Neural progenitor cell (in vitro differentiated cells): ENCODE measurements around the gene CIAPIN1. TPM values are rescaled to one million over a fixed set of nuclear protein-coding genes. Genes with fewer than 3 reads are reported as not detected.
A peak's percentile ranks its signal among the peaks of the same experiment; 100 is the strongest.

Source experiments
- DNase-seq: peaks from one replicate; pipeline ENCODE4 v3.0.0-alpha.2; 2016; ENCODE audit warnings: low spot score
- H2AFZ ChIP-seq: fragments of 200-600 bp; sonication (generic); replicated peaks from 2 replicates; pipeline ENCODE4 v1.6.1; 2016; ENCODE audit warnings: antibody characterized with exemption
- H3F3A ChIP-seq: fragments of 200-600 bp; sonication (generic); 2 replicates; pipeline ENCODE4 v1.6.1; 2016; ENCODE audit warnings: antibody characterized with exemption, low read depth
- H3K27ac ChIP-seq: fragments of 200-600 bp; sonication (generic); 2 replicates; pipeline ENCODE4 v1.5.1; 2016; ENCODE audit warnings: mild to moderate bottlenecking
- H3K27me3 ChIP-seq: fragments of 200-600 bp; sonication (generic); 2 replicates; pipeline ENCODE4 v1.6.1; 2016; ENCODE audit warnings: mild to moderate bottlenecking, moderate library complexity
- H3K36me3 ChIP-seq: fragments of 200-600 bp; sonication (generic); 2 replicates; pipeline ENCODE4 v1.5.1; 2016
- H3K4me1 ChIP-seq: fragments of 200-600 bp; sonication (generic); 2 replicates; pipeline ENCODE4 v1.6.1; 2016; ENCODE audit warnings: mixed run types
- H3K4me2 ChIP-seq: fragments of 200-600 bp; sonication (generic); 2 replicates; pipeline ENCODE4 v1.6.1; 2016
- H3K4me3 ChIP-seq: fragments of 200-600 bp; sonication (generic); 2 replicates; pipeline ENCODE4 v1.5.1; 2016
- H3K79me2 ChIP-seq: fragments of 200-600 bp; sonication (generic); 2 replicates; pipeline ENCODE4 v1.6.1; 2016; ENCODE audit warnings: low read depth
- H3K9ac ChIP-seq: fragments of 200-600 bp; sonication (generic); 2 replicates; pipeline ENCODE4 v1.6.1; 2016
- H3K9me3 ChIP-seq: fragments of 200-600 bp; sonication (generic); 2 replicates; pipeline ENCODE4 v1.5.1; 2016; ENCODE audit warnings: low read depth
- H4K20me1 ChIP-seq: fragments of 200-600 bp; sonication (generic); 2 replicates; pipeline ENCODE4 v1.6.1; 2016; ENCODE audit warnings: low read depth
- H3K27ac Mint-ChIP-seq: 3 replicates; pipeline ENCODE4 v1.8.0; 2021; ENCODE audit warnings: mixed read lengths
- H3K27me3 Mint-ChIP-seq: 2 replicates; pipeline ENCODE4 v1.8.0; 2022; ENCODE audit warnings: low read depth, mild to moderate bottlenecking, inconsistent platforms, moderate library complexity, mixed read lengths; ENCODE audit not compliant: insufficient read depth
- H3K36me3 Mint-ChIP-seq: 3 replicates; pipeline ENCODE4 v1.8.0; 2021; ENCODE audit warnings: mixed read lengths
- H3K4me1 Mint-ChIP-seq: 3 replicates; pipeline ENCODE4 v1.8.0; 2021; ENCODE audit warnings: mixed read lengths
- H3K4me3 Mint-ChIP-seq: 3 replicates; pipeline ENCODE4 v1.8.0; 2021; ENCODE audit warnings: mild to moderate bottlenecking, moderate library complexity, mixed read lengths
- H3K9me3 Mint-ChIP-seq: 3 replicates; pipeline ENCODE4 v1.8.0; 2020; ENCODE audit warnings: mixed read lengths
- EZH2 ChIP-seq: fragments of 200-600 bp; sonication (generic); IDR thresholded peaks from 2 replicates; pipeline ENCODE4 v1.6.1; 2017; ENCODE audit warnings: antibody characterized with exemption, mild to moderate bottlenecking, moderate library complexity
- EZH2phosphoT487 ChIP-seq: fragments of 200-600 bp; sonication (generic); IDR thresholded peaks from 2 replicates; pipeline ENCODE4 v1.6.1; 2017; ENCODE audit warnings: antibody characterized with exemption
- total RNA-seq: library from RNA; depleted of rRNA; stranded (reverse); fragments of >200 nt; gene quantifications from 2 replicates; pipeline ENCODE4 v1.2.3, GENCODE V29; 2015; ENCODE audit warnings: low replicate concordance
- TF ChIP-seq, protein P1 (sequence below): fragments of 200-600 bp; sonication (generic); IDR thresholded peaks from 2 replicates; pipeline ENCODE4 v1.5.1; 2017; ENCODE audit warnings: antibody characterized with exemption, mild to moderate bottlenecking

CIAPIN1 gene
- total RNA-seq, 1 donor from 2014 or later = 89.2 TPM

DNA sequence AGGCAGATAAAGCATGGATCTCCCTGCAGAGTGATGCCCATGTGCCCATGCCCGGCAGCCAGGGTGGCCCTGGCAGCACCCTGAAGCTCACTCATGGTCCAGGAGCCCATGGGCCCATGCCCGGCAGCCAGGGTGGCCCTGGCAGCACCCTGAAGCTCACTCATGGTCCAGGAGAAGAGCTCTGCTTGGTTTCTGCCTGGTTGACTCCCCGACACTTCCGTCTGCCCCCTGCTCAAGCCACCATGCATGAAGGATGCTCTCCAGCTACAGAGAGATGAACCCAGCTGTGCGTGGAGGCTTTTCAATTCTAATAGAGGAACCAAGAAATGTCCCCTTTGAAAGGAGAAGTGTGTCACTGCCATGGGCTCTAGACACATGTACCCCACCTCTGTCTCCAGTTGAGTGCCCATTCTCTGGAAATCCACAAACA is 33.9 kb downstream of the CIAPIN1 start:
- Histone ChIP-seq H3K4me1 (peaks cover 15% of the 10 kb centered on the region), H3K9me3 (no peaks in the 10 kb centered on the region), H3K9ac (no peak overlapping the region), H3K36me3 (no peaks in the 10 kb centered on the region), H4K20me1 (no peaks in the 10 kb centered on the region), H3K27me3 (no peaks in the 10 kb centered on the region), H3K27ac (no peak overlapping the region), H3K79me2 (no peaks in the 10 kb centered on the region), H3K4me2 (no peak overlapping the region), H3K4me3 (no peak overlapping the region), H2AFZ (no peak overlapping the region), H3F3A (peaks cover 9% of the 10 kb centered on the region)
- H3K36me3 Mint-ChIP-seq = no peaks in the 10 kb centered on the region
- no peak overlapping the region for H3K4me3 Mint-ChIP-seq
- TF ChIP-seq EZH2phosphoT487 = no peak
- no peak for TF ChIP-seq EZH2
- TF ChIP-seq, protein P1, sequence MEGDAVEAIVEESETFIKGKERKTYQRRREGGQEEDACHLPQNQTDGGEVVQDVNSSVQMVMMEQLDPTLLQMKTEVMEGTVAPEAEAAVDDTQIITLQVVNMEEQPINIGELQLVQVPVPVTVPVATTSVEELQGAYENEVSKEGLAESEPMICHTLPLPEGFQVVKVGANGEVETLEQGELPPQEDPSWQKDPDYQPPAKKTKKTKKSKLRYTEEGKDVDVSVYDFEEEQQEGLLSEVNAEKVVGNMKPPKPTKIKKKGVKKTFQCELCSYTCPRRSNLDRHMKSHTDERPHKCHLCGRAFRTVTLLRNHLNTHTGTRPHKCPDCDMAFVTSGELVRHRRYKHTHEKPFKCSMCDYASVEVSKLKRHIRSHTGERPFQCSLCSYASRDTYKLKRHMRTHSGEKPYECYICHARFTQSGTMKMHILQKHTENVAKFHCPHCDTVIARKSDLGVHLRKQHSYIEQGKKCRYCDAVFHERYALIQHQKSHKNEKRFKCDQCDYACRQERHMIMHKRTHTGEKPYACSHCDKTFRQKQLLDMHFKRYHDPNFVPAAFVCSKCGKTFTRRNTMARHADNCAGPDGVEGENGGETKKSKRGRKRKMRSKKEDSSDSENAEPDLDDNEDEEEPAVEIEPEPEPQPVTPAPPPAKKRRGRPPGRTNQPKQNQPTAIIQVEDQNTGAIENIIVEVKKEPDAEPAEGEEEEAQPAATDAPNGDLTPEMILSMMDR = no peak
- DNase-seq = no peak
- H3K9me3 Mint-ChIP-seq = peaks cover 2% of the 10 kb centered on the region
- H3K4me1 Mint-ChIP-seq = peaks cover 31% of the 10 kb centered on the region
- peak overlapping the region; percentile 82 for H3K27ac Mint-ChIP-seq
- peaks cover 12% of the 10 kb centered on the region for H3K27me3 Mint-ChIP-seq

DNA sequence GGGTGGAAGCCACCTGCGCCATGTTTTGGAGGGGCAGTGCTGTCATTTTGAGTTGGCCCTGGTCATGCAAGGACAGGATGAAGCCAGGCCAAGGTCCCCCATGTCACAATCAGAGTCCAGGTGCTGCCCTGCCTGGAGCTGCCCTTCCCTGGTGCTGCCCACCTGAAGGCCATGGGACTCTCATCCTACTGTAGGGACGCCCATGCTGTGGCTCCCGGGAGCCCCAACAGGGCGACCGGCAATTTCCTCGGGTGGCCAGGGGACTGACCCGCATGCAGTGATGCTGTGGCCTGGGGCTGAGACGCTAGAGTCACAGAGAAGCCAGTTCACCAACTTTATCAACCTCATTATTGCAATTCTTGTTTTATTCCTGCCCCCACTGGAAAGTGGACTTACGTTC is 34.6 kb downstream of the CIAPIN1 start:
- TF ChIP-seq EZH2phosphoT487 = no peak
- TF ChIP-seq EZH2 = no peak
- TF ChIP-seq, protein P1 = no peak
- H3K36me3 Mint-ChIP-seq = no peaks in the 10 kb centered on the region
- Histone ChIP-seq H3K79me2 (no peaks in the 10 kb centered on the region), H3K4me1 (peaks cover 15% of the 10 kb centered on the region), H3K27me3 (no peaks in the 10 kb centered on the region), H3K9me3 (no peaks in the 10 kb centered on the region), H4K20me1 (no peaks in the 10 kb centered on the region), H2AFZ (no peak overlapping the region), H3K36me3 (no peaks in the 10 kb centered on the region), H3K27ac (no peak overlapping the region), H3K9ac (no peak overlapping the region), H3K4me3 (no peak overlapping the region), H3K4me2 (no peak overlapping the region), H3F3A (peaks cover 5% of the 10 kb centered on the region)
- peaks cover 26% of the 10 kb centered on the region for H3K4me1 Mint-ChIP-seq
- H3K27ac Mint-ChIP-seq = no peak overlapping the region
- H3K4me3 Mint-ChIP-seq = no peak overlapping the region
- no peaks in the 10 kb centered on the region for H3K9me3 Mint-ChIP-seq
- peaks cover 10% of the 10 kb centered on the region for H3K27me3 Mint-ChIP-seq
- no peak for DNase-seq

DNA sequence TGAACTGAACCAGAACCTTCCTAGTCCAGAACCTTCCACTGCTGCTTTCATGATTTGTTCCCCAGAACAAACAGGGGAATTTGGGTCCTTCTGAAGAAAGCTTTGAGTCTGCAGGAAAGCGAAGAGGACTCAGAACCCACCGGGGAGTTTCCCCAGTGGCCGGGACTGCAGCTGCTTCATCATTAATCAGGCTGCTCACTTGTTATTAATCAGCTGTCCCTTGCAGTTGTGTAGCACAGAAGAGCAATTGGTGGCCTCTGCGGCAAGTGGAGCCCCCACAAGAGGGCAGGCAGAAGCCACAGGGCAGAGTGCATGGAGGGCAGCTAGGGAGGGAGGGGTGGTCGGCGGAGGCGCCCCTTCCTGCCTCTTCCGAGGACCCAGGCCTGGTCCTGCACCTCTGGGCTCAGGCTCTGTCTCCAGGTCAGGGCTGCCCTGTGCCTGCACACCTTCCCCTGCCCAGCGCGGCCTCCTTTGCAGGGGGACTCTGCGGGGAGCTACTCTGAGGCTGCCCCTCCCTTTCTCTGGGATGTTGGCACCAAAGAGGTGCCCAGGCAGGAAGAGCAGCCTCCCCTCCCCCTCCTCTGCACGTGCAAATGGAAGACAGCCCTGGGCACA is 35.7 kb downstream of the CIAPIN1 start:
- Mint-ChIP-seq H3K4me1 (peaks cover 19% of the 10 kb centered on the region), H3K36me3 (no peaks in the 10 kb centered on the region), H3K9me3 (no peaks in the 10 kb centered on the region), H3K27me3 (peaks cover 10% of the 10 kb centered on the region), H3K27ac (no peak overlapping the region), H3K4me3 (no peak overlapping the region)
- H3F3A ChIP-seq = no peaks in the 10 kb centered on the region
- no peaks in the 10 kb centered on the region for H3K36me3 ChIP-seq
- no peak overlapping the region for H3K27ac ChIP-seq
- H3K79me2 ChIP-seq = no peaks in the 10 kb centered on the region
- H3K4me3 ChIP-seq = no peak overlapping the region
- no peaks in the 10 kb centered on the region for H3K27me3 ChIP-seq
- H3K9ac ChIP-seq = no peak overlapping the region
- no peaks in the 10 kb centered on the region for H4K20me1 ChIP-seq
- H3K4me1 ChIP-seq = peaks cover 10% of the 10 kb centered on the region
- H3K4me2 ChIP-seq = no peak overlapping the region
- H2AFZ ChIP-seq = peak overlapping the region; percentile 50
- TF ChIP-seq, protein P1 = no peak
- no peak for TF ChIP-seq EZH2
- no peak for TF ChIP-seq EZH2phosphoT487
- DNase-seq = no peak
- H3K9me3 ChIP-seq = no peaks in the 10 kb centered on the region
